HG02970 (cell line): ENCODE measurements around the gene DCAF15.

Experiments used
- ATAC-seq: cut with Tn5 transposase; IDR thresholded peaks from one replicate; pipeline ENCODE4 v1.9.1; 2021; ENCODE audit warnings: mild to moderate bottlenecking, moderate library complexity, moderate number of reproducible peaks; ENCODE audit not compliant: unreplicated experiment, low FRiP score

The DCAF15 gene

GRCh38 chr19:13989487-13989886 lies 37.2 kb downstream of the DCAF15 start:
- no peak for ATAC-seq

DNA sequence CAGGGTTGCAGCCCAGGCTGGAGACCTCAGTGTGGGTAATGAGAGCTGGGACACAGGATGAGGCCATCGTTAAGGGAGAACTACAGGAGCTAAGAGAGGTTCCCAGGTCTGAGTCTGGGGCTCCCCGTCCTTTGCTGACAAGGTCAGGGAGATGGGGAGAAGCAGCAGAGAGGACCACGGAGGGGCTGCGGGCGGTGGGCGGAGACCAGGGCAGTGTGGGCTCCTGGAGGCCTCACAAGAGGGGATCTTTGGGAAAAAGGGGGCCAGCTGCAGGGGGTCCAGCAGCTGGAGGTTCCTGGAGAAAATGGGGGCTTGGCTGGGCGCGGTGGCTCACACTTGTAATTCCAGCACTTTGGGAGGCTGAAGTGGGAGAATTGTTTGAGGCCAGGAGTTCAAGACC lies 37.8 kb downstream of the DCAF15 start:
- no peak for ATAC-seq

GRCh38 chr19:13992025-13992424 lies 39.7 kb downstream of the DCAF15 start:
- no peak for ATAC-seq

GRCh38 chr19:13993590-13994300 lies 41.4 kb downstream of the DCAF15 start:
- ATAC-seq, result no peak

- ATAC-seq, result no peak
Measured at GRCh38 chr19:13995017-13995728, 42.9 kb downstream of the DCAF15 start.

DNA sequence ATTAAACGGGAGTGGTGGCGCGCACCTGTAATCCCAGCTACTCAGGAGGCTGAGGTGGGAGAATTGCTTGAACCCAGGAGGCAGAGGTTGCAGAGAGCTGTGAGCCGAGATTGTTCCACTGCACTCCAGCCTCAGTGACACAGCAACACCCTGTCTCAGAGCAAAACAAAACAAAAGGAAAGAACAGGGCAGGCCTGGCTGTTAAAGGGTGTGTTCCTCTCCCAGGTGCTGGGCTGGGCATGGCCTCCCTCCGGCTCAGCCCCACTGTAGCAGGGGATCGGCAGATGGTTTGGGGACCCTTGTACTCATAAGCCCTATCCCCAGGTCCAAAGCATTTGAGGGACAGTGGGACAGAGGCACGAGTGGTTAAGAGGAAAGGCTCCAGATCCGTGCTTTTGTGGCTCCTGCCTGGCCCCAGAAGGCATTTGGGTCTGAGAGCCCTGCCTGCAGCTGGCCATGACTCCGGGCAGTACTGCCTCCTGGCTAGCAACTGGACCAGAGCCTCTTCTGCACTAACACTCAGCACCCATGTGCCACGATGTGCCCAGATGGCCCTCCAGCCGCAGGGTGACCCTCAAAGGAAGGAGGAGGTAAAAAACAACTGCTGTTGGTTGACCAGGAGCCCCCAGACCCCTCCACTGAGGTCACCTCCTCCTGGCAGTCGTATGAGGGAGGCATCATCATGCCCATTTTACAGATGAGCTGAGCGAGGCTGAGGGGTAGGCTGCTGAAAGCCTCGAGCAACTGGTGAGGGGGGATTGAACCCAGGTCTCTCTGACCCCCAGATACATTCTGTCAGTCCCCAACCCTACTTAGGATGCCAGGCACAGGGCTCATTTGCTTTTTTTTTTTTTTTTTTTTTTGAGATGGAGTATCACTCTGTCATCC lies 43.8 kb downstream of the DCAF15 start:
- ATAC-seq, result no peak

GRCh38 chr19:13996928-13997630 lies 44.8 kb downstream of the DCAF15 start:
- ATAC-seq, result no peak

DNA sequence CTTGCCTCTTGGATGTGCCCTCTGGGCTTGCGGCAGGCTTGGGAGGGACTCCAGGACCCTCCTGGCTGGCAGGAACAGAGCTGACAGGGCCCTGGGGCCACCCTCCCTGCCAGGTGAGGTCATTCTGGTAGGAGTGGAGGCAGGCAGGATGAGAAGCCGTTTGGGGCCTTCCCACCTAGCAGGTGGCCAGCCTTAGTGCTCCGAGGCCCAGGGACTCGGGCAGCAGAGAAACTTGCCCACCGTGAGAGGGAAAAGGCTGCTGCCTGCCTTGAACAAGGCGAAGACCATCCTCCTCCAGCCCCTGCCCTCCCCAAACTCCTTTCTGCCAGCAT lies 45.3 kb downstream of the DCAF15 start:
- ATAC-seq, result no peak

DNA sequence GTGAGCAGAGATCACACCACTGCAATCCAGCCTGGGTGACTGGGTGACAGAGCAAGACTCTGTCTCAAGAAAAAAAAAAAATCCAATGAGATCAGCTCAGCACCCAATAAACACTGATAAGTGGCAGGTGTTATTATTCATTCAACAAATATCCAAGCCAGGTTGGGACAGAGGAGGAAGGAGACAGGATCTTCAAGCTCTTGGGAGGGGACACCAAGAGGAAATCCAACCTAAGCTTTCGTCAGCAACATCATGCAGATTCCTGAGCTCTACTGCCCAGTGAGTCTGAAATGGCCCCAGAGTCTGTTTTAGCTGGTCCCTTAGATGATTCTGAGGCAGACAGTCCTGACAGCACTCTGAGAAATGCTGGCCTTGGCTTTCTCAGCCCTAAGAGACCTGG lies 46.1 kb downstream of the DCAF15 start:
- no peak for ATAC-seq

DNA sequence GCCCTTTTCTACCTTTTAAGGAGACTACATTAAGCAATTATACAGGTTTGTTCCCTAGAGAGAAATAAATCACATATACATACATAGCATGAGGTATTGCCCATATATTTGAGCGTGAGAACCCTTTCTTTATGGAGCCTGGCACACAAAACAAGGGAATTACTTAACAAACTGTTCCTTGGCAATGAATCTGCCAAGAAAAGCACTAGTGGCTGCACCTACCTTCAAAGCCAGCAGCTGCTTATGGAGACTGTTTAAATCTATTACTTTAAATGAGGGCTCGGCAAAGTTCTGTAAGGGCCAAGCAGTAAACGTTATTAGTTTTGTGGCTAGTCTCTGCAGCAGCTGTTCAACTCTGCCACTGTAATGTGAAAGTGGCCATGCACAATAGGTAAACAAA lies 46.8 kb downstream of the DCAF15 start:
- no peak for ATAC-seq

- ATAC-seq, result no peak
Measured at GRCh38 chr19:14000691-14001375, 48.5 kb downstream of the DCAF15 start.

- no peak for ATAC-seq
Measured at GRCh38 chr19:14002571-14003250, 50.4 kb downstream of the DCAF15 start.

GRCh38 chr19:14003251-14004055 lies 51.1 kb downstream of the DCAF15 start:
- ATAC-seq, result no peak

GRCh38 chr19:14004619-14005348 lies 52.5 kb downstream of the DCAF15 start:
- no peak for ATAC-seq

DNA sequence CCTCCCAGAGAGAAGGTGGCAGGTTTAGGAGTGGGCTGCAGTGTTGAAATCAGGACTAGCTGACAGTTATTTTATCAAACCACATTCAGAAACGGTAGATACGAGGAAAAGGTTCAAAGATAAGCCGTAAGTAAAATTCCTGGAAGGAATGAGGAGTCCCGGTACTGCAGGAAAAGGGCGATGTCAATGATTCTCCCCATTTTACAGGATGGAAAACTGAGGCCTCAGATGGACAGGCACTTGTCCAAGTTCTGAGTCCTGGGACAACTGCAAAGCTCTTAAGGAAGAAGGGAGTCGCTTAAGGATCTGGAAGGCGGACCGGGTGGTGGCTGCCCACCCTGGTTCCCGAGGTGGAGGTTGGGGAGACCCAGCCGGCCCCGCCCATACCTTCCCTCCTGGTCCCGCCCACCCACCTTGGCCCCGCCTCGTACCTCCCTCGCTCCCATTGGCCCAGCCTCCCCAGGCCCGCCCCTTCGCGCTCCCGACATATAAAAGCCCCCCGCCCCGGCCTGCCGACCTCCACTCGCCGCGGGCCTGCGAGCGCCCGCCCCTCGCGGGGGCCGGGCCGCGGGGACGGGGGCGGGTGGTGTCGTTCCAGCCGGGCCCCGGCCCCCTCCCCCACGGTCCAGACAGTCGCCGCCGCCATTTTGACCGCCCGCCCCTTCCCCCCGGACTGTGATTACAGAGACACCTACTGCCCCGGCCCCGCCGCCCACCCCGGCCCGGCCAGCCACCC lies 53.2 kb downstream of the DCAF15 start:
- ATAC-seq, result peak; percentile 43

DNA sequence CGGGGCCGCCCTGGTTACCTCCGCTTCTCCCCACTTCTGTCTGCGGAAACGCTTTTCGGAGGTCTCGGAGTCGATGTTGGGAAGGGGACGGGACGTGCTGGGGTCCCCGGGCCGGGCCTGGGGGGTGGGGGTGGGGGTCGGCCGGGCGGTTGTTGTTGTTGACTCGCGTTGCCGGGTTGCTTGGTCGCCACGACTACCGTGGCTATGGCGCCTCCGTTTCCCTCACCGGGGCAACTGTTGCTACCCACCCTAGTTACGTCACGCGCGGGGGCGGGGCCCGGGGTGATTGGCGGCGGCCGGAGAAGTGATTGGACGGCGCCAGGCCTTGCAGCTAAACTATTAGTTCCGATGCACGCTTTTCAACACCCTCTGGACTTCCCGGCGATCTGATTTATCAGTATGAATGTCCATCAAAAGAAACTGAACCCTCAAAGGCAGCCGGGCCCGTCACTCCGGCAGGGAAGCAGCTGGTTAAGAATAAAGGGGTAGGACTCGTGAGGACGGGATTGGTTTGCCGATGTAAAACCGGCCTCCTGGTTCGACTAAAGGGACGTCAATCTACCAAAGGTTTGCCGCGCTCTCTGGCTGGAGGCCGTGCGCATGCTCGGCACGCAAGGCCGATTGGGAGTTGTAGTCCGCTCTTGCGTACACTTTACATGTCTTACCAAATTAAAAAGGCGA lies 53.9 kb downstream of the DCAF15 start, which contains the start of gene RFX1:
TSS of gene RFX1 (minus strand) at position 236 of the 681 bp plus-strand sequence. CDS start 12,477 bp downstream, outside the sequence.
- ATAC-seq, result peak; percentile 78
